Right atrium auricular region (tissue), 2 donors: ENCODE measurements around the gene PFDN1. TPM values are rescaled to one million over a fixed set of nuclear protein-coding genes. Genes with fewer than 3 reads are reported as not detected.

ENCODE experiments used
- DNase-seq: peaks from one replicate; pipeline ENCODE4 v3.0.0-alpha.2; 2019; ENCODE audit warnings: low spot score
- H3K27ac ChIP-seq, 2 donors: fragments of 200-600 bp; sonication (generic); 1 replicate in 1 of 2; 2 replicates in 1 of 2; pipeline ENCODE4 v1.5.1; 2016 to 2019
- H3K27me3 ChIP-seq, 2 donors: fragments of 200-600 bp; sonication (generic); one replicate each; pipeline versions ENCODE4 v1.5.1 to v1.6.0; 2017 to 2019
- H3K36me3 ChIP-seq: fragments of 200-600 bp; sonication (generic); one replicate; pipeline ENCODE4 v1.5.1; 2016
- H3K4me1 ChIP-seq, 2 donors: fragments of 200-600 bp; sonication (generic); one replicate each; pipeline versions ENCODE4 v1.5.1 to v1.6.0; 2017 to 2019
- H3K4me3 ChIP-seq, 2 donors: fragments of 200-600 bp; sonication (generic); 1 replicate in 1 of 2; 2 replicates in 1 of 2; pipeline ENCODE4 v1.5.1; 2017 to 2019; ENCODE audit warnings: mild to moderate bottlenecking in 1 of 2, moderate library complexity in 1 of 2
- H3K9me3 ChIP-seq, 2 donors: fragments of 200-600 bp; sonication (generic); one replicate each; pipeline ENCODE4 v1.5.1; 2019
- CTCF ChIP-seq, 2 donors: fragments of 200-600 bp; sonication (generic); IDR thresholded peaks; one replicate each; pipeline ENCODE4 v1.5.1; 2019; ENCODE audit warnings: antibody characterized with exemption in 2 of 2
- total RNA-seq, 2 donors: library from RNA; depleted of rRNA; stranded (reverse); fragments of >200 nt; gene quantifications; one replicate each; pipeline ENCODE4 v1.1.0, GENCODE V29; 2016

Gene PFDN1
- total RNA-seq, 2 donors from 2014 or later: 80.4 to 123 TPM

- Histone ChIP-seq H3K4me3 (no peak overlapping the region), H3K9me3 (no peaks in the 10 kb centered on the region), H3K36me3 (peaks cover 5% of the 10 kb centered on the region), H3K27me3 (no peaks in the 10 kb centered on the region), H3K27ac (no peak overlapping the region), H3K4me1 (peaks cover 0 to 50% of the 10 kb centered on the region in 2 donors)
- no peak for DNase-seq
- TF ChIP-seq CTCF (IDR thresholded peaks at IDR 0.05): no peak
These were observed 52.5 kb downstream of the PFDN1 start for GRCh38 chr5:140250386-140250785.

- Histone ChIP-seq H3K4me3 (no peak overlapping the region), H3K9me3 (no peaks in the 10 kb centered on the region), H3K4me1 (peaks cover 0 to 58% of the 10 kb centered on the region in 2 donors), H3K36me3 (peaks cover 5% of the 10 kb centered on the region), H3K27ac (no peak overlapping the region), H3K27me3 (no peaks in the 10 kb centered on the region)
- no peak for TF ChIP-seq CTCF (IDR thresholded peaks at IDR 0.05)
- DNase-seq: no peak
These were observed 53.4 kb downstream of the PFDN1 start for GRCh38 chr5:140249536-140249935.

DNA sequence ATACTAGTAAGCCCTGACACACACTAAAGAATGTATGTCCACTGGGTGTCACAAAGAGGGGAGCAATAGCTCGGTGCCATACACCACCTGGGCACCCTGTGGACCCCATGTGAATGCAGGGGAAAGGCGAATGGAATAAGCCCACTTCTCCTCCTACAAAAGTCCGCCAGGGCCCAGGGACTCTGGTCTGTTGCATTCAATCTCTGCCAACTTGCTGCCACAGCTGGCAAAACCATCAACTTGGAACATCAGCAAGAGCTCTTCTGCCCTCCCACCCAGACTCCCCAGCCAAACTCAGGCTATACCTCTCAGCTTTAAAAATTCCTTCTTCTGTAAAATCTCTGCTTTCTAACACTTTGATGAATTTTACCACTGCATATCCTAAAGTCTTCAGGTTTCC lies 54.5 kb downstream of the PFDN1 start:
- TF ChIP-seq CTCF (IDR thresholded peaks at IDR 0.05): no peak
- DNase-seq: no peak
- Histone ChIP-seq H3K36me3 (peaks cover 9% of the 10 kb centered on the region), H3K27ac (no peak overlapping the region), H3K27me3 (no peaks in the 10 kb centered on the region), H3K9me3 (no peaks in the 10 kb centered on the region), H3K4me1 (peaks cover 0 to 53% of the 10 kb centered on the region in 2 donors), H3K4me3 (no peak overlapping the region)

DNA sequence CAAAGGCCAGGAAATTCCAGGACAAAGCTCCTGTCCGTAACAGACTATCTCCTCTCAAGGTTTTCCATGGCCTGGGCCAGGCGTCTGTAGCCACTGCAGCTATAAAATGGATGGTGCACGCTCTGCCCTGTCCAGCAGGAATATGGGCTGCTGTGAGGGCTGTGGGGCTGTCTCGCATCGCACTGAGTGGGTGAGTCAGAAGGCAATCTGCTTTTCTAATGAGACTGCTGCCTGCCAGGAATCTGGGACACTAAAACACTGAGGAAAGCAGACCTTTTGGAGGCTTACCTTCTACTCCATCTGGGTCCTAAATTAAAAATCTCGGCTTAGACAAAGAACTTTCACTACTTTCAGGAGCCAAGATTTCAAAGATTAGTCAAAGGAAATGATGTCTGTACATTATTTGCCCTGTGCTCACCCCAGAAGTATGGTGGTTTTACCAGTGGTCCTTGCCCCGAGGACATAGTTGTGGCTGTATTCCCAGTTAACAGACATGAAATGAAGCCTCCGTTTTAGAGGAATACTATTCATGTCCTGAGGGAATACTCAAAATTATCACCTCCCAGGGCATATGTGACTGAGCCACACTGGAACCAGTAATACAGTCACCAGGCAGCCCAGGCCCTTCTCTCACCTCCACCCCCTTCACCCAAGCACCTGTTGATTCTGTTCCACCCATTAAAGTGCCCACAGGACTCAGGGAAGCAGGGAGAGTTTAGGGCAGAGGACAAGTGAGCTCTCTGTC lies 56.4 kb downstream of the PFDN1 start:
- peaks cover 0 to 56% of the 10 kb centered on the region in 2 donors for H3K4me1 ChIP-seq

GRCh38 chr5:140245926-140246325 lies 57.0 kb downstream of the PFDN1 start:
- Histone ChIP-seq H3K9me3 (no peaks in the 10 kb centered on the region), H3K36me3 (peaks cover 5% of the 10 kb centered on the region), H3K4me3 (no peak overlapping the region), H3K27me3 (no peaks in the 10 kb centered on the region), H3K27ac (peak overlapping the region; percentile 66 to 84), H3K4me1 (peaks cover 0 to 57% of the 10 kb centered on the region in 2 donors)
- TF ChIP-seq CTCF (IDR thresholded peaks at IDR 0.05): no peak
- DNase-seq: no peak

More for the DNA sequence above, 56.4 kb downstream of the PFDN1 start:
- peak; percentile 80 for DNase-seq
- no peak for TF ChIP-seq CTCF (IDR thresholded peaks at IDR 0.05)
- H3K27ac ChIP-seq: peak overlapping the region; percentile 66 to 84
- H3K27me3 ChIP-seq: no peaks in the 10 kb centered on the region
- H3K9me3 ChIP-seq: no peaks in the 10 kb centered on the region
- peaks cover 9% of the 10 kb centered on the region for H3K36me3 ChIP-seq
- no peak overlapping the region for H3K4me3 ChIP-seq

GRCh38 chr5:140245341-140245740 lies 57.6 kb downstream of the PFDN1 start:
- H3K27ac ChIP-seq: peak overlapping the region; percentile 82 to 84
- H3K4me3 ChIP-seq: no peak overlapping the region
- peaks cover 0 to 62% of the 10 kb centered on the region in 2 donors for H3K4me1 ChIP-seq
- no peaks in the 10 kb centered on the region for H3K9me3 ChIP-seq
- TF ChIP-seq CTCF (IDR thresholded peaks at IDR 0.05): no peak
- H3K27me3 ChIP-seq: no peaks in the 10 kb centered on the region
- no peak for DNase-seq
- peaks cover 4% of the 10 kb centered on the region for H3K36me3 ChIP-seq
